ENCODE results near the gene TCOF1.

The TCOF1 gene

DNA sequence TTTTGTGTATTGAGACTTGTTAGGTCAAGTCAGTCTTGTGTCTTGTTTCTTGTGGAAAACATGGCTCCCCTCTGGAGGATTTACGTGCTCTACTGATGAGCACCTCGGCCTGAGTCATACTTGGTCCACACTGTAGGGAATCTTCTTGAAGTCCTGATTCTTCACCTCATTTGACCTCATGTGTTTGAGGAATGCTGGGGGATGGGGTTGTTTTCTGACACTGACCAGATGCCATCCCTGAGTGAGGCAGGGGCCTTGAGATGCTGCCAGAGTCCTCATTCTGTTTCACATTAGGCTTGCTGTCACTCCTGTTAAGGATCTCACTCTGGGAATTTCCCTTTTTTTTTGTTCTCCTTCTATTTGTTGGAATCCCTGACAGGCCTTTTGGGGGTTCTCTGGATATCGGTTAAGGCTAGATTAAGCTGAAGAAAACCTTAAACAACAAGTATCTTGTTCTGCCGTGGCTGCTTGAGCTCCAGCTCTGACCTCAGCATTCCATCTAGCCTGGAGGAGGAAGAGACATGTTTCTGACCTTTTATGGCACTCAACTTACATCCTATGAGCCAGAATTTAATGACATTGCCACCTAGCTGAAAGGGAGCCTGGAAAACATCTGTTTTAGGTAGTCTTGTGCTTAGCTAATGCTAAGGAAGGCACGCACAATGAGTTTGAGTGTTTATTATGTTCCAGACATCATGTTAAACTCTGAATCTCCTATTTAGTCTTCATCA is 20.6 kb downstream of the TCOF1 start:
- no peak overlapping the region for H3K4me2 ChIP-seq (ENCODE audit: insufficient read depth, low read length)
- no peaks in the 10 kb centered on the region for H3K4me1 ChIP-seq (ENCODE audit: insufficient read depth, low read length)
- no peaks in the 10 kb centered on the region for H3K79me2 ChIP-seq (ENCODE audit: insufficient read depth, low read length)
- H3K36me3 ChIP-seq (ENCODE audit: insufficient read depth, low read length) = peaks cover 99% of the 10 kb centered on the region
- H3K4me3 ChIP-seq (ENCODE audit: low read depth in 1 of 2, low read length in 2 of 2) = no peak overlapping the region
- H3K9ac ChIP-seq (ENCODE audit: low read depth, low read length) = no peak overlapping the region
- H3K9me3 ChIP-seq (ENCODE audit: insufficient read depth, low read length, severe bottlenecking) = no peaks in the 10 kb centered on the region
- H3K27ac ChIP-seq (ENCODE audit: low read length) = no peak overlapping the region
- H3K27me3 ChIP-seq (ENCODE audit: insufficient read depth, low read length, poor library complexity) = no peaks in the 10 kb centered on the region
- H4K20me1 ChIP-seq (ENCODE audit: insufficient read depth, low read length) = peaks cover 18% of the 10 kb centered on the region
- ATAC-seq (ENCODE audit: insufficient read depth, low read depth) = no peak
- TF ChIP-seq, protein P1, sequence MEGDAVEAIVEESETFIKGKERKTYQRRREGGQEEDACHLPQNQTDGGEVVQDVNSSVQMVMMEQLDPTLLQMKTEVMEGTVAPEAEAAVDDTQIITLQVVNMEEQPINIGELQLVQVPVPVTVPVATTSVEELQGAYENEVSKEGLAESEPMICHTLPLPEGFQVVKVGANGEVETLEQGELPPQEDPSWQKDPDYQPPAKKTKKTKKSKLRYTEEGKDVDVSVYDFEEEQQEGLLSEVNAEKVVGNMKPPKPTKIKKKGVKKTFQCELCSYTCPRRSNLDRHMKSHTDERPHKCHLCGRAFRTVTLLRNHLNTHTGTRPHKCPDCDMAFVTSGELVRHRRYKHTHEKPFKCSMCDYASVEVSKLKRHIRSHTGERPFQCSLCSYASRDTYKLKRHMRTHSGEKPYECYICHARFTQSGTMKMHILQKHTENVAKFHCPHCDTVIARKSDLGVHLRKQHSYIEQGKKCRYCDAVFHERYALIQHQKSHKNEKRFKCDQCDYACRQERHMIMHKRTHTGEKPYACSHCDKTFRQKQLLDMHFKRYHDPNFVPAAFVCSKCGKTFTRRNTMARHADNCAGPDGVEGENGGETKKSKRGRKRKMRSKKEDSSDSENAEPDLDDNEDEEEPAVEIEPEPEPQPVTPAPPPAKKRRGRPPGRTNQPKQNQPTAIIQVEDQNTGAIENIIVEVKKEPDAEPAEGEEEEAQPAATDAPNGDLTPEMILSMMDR (IDR thresholded peaks at IDR 0.05; ENCODE audit: borderline replicate concordance, extremely low read depth, low read length, poor library complexity, severe bottlenecking) = no peak
- TF ChIP-seq EZH2 (IDR thresholded peaks at IDR 0.05; ENCODE audit: borderline replicate concordance, low read depth, low read length, severe bottlenecking) = no peak
- H2AFZ ChIP-seq (ENCODE audit: low read depth, low read length) = no peak overlapping the region
- DNase-seq = no peak

DNA sequence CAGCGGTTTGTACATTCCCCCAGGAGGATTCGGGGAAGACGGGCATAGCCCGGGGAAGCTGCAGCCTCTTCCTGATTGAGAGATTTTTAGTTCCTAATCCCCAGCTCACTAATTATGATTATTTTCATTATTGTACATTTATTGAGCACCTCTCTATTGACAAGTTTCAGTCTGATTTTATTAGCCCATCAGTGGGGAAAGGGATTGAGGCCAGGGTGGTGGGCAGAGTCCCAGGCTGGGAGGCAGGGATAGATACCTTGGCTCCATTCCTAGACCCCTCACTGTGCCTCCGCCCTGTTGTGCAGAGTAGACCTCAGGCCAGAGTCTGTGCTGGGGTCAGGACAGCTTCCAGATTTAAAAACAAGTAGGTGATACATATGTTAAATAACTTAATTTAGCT is 27.2 kb downstream of the TCOF1 start:
- Histone ChIP-seq H3K4me1 (ENCODE audit: insufficient read depth, low read length) (no peaks in the 10 kb centered on the region), H3K9ac (ENCODE audit: low read depth, low read length) (no peak overlapping the region), H3K36me3 (ENCODE audit: insufficient read depth, low read length) (peaks cover 97% of the 10 kb centered on the region), H3K79me2 (ENCODE audit: insufficient read depth, low read length) (no peaks in the 10 kb centered on the region), H2AFZ (ENCODE audit: low read depth, low read length) (no peak overlapping the region), H4K20me1 (ENCODE audit: insufficient read depth, low read length) (peaks cover 9% of the 10 kb centered on the region), H3K27ac (ENCODE audit: low read length) (no peak overlapping the region), H3K27me3 (ENCODE audit: insufficient read depth, low read length, poor library complexity) (no peaks in the 10 kb centered on the region), H3K4me2 (ENCODE audit: insufficient read depth, low read length) (no peak overlapping the region), H3K9me3 (ENCODE audit: insufficient read depth, low read length, severe bottlenecking) (no peaks in the 10 kb centered on the region), H3K4me3 (ENCODE audit: low read depth in 1 of 2, low read length in 2 of 2) (no peak overlapping the region)
- ATAC-seq (ENCODE audit: insufficient read depth, low read depth) (no peak), DNase-seq (no peak)
- TF ChIP-seq EZH2 (IDR thresholded peaks at IDR 0.05; ENCODE audit: borderline replicate concordance, low read depth, low read length, severe bottlenecking) = no peak
- TF ChIP-seq, protein P1 (IDR thresholded peaks at IDR 0.05; ENCODE audit: borderline replicate concordance, extremely low read depth, low read length, poor library complexity, severe bottlenecking) = no peak

DNA sequence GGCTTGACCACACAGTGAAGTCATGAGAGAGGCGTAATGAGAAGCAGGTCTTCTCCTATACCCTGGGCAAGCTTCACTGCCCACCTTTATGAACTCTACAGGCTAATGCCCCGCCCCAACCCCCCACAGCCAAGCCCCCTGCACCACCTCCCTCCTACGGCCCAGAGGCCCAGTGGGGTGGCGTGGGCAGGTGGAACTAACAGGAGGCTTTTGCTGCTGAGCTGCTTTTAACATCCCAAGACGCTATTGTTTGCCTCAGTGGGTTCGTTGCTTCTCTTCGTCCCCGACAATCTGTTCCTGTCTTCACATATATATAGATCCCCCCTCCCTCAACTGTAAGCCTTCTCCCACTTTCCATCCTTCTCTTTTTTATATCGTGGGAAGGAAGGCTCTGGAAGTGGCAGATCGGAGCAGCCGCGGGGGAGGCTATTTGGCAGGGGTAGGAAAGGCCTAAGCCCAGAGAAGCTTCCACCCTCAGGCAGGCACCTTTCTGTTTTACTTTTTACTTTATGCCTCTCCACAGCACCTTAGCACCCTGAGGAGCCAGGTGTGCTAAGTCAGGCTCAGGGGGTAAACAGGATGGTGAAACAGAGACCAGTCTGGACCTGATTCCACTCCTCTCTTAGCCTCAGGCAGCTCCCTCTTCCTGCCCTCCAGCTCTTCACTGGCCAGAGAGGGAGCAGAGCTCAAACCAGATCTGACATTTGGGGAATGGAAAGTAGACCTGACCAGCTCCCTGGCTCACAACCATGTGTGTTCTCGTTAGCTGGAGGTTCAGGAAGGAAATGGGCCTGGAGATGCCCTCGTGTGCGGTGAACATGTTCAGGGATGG is 28.7 kb downstream of the TCOF1 start:
- TF ChIP-seq EZH2 (IDR thresholded peaks at IDR 0.05; ENCODE audit: borderline replicate concordance, low read depth, low read length, severe bottlenecking) = no peak
- TF ChIP-seq, protein P1 (IDR thresholded peaks at IDR 0.05; ENCODE audit: borderline replicate concordance, extremely low read depth, low read length, poor library complexity, severe bottlenecking) = no peak
- H3K9me3 ChIP-seq (ENCODE audit: insufficient read depth, low read length, severe bottlenecking) = no peaks in the 10 kb centered on the region
- no peak overlapping the region for H3K4me3 ChIP-seq (ENCODE audit: low read depth in 1 of 2, low read length in 2 of 2)
- DNase-seq (no peak), ATAC-seq (ENCODE audit: insufficient read depth, low read depth) (no peak)
- H4K20me1 ChIP-seq (ENCODE audit: insufficient read depth, low read length) = peaks cover 4% of the 10 kb centered on the region; the same call in 1 of the 2 replicates
- no peak overlapping the region for H2AFZ ChIP-seq (ENCODE audit: low read depth, low read length)
- H3K9ac ChIP-seq (ENCODE audit: low read depth, low read length) = no peak overlapping the region
- no peaks in the 10 kb centered on the region for H3K4me1 ChIP-seq (ENCODE audit: insufficient read depth, low read length)
- no peak overlapping the region for H3K4me2 ChIP-seq (ENCODE audit: insufficient read depth, low read length)
- no peaks in the 10 kb centered on the region for H3K27me3 ChIP-seq (ENCODE audit: insufficient read depth, low read length, poor library complexity)
- H3K79me2 ChIP-seq (ENCODE audit: insufficient read depth, low read length) = no peaks in the 10 kb centered on the region
- peaks cover 97% of the 10 kb centered on the region for H3K36me3 ChIP-seq (ENCODE audit: insufficient read depth, low read length)
- H3K27ac ChIP-seq (ENCODE audit: low read length) = no peak overlapping the region

Measured in DND-41 (cell line).